Esophagus squamous epithelium (tissue), 5 donors: ENCODE results near the gene ACTR10. TPM values are rescaled to one million over a fixed set of nuclear protein-coding genes. Genes with fewer than 3 reads are reported as not detected.
A peak's percentile ranks its signal among the peaks of the same experiment; 100 is the strongest.

Experiments
- DNase-seq: peaks from one replicate; lab custom pipeline; 2025; lab: John Stamatoyannopoulos, UW
- H3K27ac ChIP-seq, 4 donors: fragments of 200-600 bp; sonication (generic); one replicate each; pipeline ENCODE4 v1.5.1; 2016 to 2019; ENCODE audit warnings: mild to moderate bottlenecking in 1 of 4
- H3K27me3 ChIP-seq, 4 donors: fragments of 200-600 bp; sonication (generic); 1 replicate in 3 of 4; 2 replicates in 1 of 4; pipeline versions ENCODE4 v1.5.1 to v1.6.0; 2017 to 2021; ENCODE audit warnings: antibody characterized with exemption in 1 of 4
- H3K36me3 ChIP-seq, 3 donors: fragments of 200-600 bp; sonication (generic); one replicate each; pipeline ENCODE4 v1.5.1; 2016 to 2019
- H3K4me1 ChIP-seq, 3 donors: fragments of 200-600 bp; sonication (generic); one replicate each; pipeline ENCODE4 v1.5.1; 2017 to 2019
- H3K4me3 ChIP-seq, 4 donors: fragments of 200-600 bp; sonication (generic); 1 replicate in 3 of 4; 2 replicates in 1 of 4; pipeline ENCODE4 v1.5.1; 2016 to 2019; ENCODE audit warnings: mild to moderate bottlenecking in 2 of 4, moderate library complexity in 1 of 4
- H3K9me3 ChIP-seq, 3 donors: fragments of 200-600 bp; sonication (generic); one replicate each; pipeline ENCODE4 v1.5.1; 2016 to 2019
- POLR2A ChIP-seq, 4 donors: fragments of 450-650 bp; IDR thresholded peaks; one replicate each; pipeline ENCODE4 v1.6.1; 2017; ENCODE audit warnings: antibody characterized with exemption in 4 of 4, mild to moderate bottlenecking in 4 of 4, moderate library complexity in 3 of 4
- WGBS, 2 donors: methylation state at CpG; one replicate each; pipeline ENCODE4 v1.1.5; 2018; 5-methylcytosine and 5-hydroxymethylcytosine counted together
- intact Hi-C: fragments of 100-400 bp; cut with DNase I; formaldehyde crosslinking; loops from one replicate; pipeline ENCODE4 v1.15.0; 2022
- total RNA-seq, 4 donors: library from RNA; depleted of rRNA; stranded (reverse); fragments of >200 nt; gene quantifications; one replicate each; pipeline ENCODE4 v1.1.0, GENCODE V29; 2016
- TF ChIP-seq, protein P1 (sequence below), 6 experiments: fragments of 450-650 bp in 4 of 6; fragments of 200-600 bp in 2 of 6; sonication (generic) in 2 of 6; IDR thresholded peaks; one replicate each; pipeline ENCODE4 v1.5.1; 2016 to 2019; ENCODE audit warnings: antibody characterized with exemption in 6 of 6, mild to moderate bottlenecking in 4 of 6, moderate library complexity in 4 of 6
- donor health status: DM: yes; HTN: yes; CAD: no.

Gene ACTR10
- total RNA-seq, 4 donors from 2014 or later: 19.2 to 62.6 (median 39.4) TPM

DNA sequence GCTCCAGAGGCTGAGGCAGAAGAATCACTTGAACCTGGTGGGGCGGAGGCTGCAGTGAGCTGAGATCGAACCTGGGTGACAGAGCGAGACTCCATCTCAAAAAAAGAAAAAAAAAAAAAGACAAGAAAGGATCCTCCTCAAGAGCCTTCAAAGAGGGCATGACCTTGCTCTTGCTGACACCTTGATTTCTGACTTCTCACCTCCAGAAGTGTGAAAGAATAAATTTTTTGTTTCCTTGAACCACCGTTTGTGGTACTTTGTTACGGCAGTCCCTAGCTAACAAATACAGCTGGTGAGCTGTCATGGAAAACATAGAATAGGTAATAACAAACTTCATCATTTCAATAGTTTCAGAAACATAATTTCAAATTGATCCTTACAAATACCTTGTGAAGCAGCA lies 1.9 kb upstream of the ACTR10 start:
- no peaks in the 10 kb centered on the region for H3K27me3 ChIP-seq
- H3K4me1 ChIP-seq: peaks cover 6 to 27% (median 10%) of the 10 kb centered on the region in 3 donors
- no peak for TF ChIP-seq POLR2A (IDR thresholded peaks at IDR 0.05)
- TF ChIP-seq, protein P1, sequence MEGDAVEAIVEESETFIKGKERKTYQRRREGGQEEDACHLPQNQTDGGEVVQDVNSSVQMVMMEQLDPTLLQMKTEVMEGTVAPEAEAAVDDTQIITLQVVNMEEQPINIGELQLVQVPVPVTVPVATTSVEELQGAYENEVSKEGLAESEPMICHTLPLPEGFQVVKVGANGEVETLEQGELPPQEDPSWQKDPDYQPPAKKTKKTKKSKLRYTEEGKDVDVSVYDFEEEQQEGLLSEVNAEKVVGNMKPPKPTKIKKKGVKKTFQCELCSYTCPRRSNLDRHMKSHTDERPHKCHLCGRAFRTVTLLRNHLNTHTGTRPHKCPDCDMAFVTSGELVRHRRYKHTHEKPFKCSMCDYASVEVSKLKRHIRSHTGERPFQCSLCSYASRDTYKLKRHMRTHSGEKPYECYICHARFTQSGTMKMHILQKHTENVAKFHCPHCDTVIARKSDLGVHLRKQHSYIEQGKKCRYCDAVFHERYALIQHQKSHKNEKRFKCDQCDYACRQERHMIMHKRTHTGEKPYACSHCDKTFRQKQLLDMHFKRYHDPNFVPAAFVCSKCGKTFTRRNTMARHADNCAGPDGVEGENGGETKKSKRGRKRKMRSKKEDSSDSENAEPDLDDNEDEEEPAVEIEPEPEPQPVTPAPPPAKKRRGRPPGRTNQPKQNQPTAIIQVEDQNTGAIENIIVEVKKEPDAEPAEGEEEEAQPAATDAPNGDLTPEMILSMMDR (IDR thresholded peaks at IDR 0.05): no peak
- WGBS, 2 donors: 83 to 90% methylated on average over 5 of the region's 5 CpGs
- peaks cover 0 to 2% (median 0%) of the 10 kb centered on the region in 3 donors for H3K36me3 ChIP-seq
- intact Hi-C loops: no loop called here
- no peaks in the 10 kb centered on the region for H3K9me3 ChIP-seq
- no peak overlapping the region for H3K4me3 ChIP-seq
- DNase-seq: no peak
- H3K27ac ChIP-seq: no peak overlapping the region

DNA sequence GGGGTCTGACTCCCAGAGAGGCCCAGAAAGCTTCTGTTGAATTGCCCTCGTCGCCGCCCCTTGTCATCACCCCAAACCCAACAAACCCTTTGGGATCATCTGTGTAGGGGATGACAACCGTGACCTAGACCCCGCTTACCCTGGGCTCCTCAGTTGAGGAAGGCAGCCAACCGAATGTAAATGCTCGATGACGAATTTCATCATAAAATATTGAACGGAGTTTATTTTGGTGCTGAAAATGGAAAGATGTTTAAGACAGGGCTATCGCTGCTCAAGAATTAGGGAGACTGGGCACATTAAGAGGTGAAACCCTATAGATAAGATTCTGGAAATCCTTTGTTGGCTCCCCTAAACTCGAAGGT lies 512 bp downstream of the ACTR10 start:
- Histone ChIP-seq H3K27me3 (no peaks in the 10 kb centered on the region), H3K9me3 (no peaks in the 10 kb centered on the region), H3K27ac (peak overlapping the region; percentile 95 to 99 (median 96)), H3K4me1 (peaks cover 6 to 27% (median 10%) of the 10 kb centered on the region in 3 donors), H3K4me3 (peak overlapping the region; percentile 65 to 98 (median 94)), H3K36me3 (peaks cover 0 to 26% (median 0%) of the 10 kb centered on the region in 3 donors)
- WGBS, 2 donors: 1% methylated on average over 8 to 11 of the region's 11 CpGs
- intact Hi-C loops: no loop called here
- TF ChIP-seq, protein P1 (IDR thresholded peaks at IDR 0.05): no peak
- no peak for TF ChIP-seq POLR2A (IDR thresholded peaks at IDR 0.05)
- DNase-seq: no peak

- DNase-seq: no peak
- TF ChIP-seq, protein P1 (IDR thresholded peaks at IDR 0.05): no peak
- TF ChIP-seq POLR2A (IDR thresholded peaks at IDR 0.05): no peak
- Histone ChIP-seq H3K4me3 (peak overlapping the region; percentile 65 to 98 (median 94)), H3K27ac (peak overlapping the region; percentile 95 to 99 (median 96)), H3K27me3 (no peaks in the 10 kb centered on the region), H3K4me1 (peaks cover 6 to 27% (median 10%) of the 10 kb centered on the region in 3 donors), H3K9me3 (no peaks in the 10 kb centered on the region), H3K36me3 (peaks cover 0 to 30% (median 0%) of the 10 kb centered on the region in 3 donors)
- 0 to 5% methylated on average over 2 of the region's 2 CpGs for WGBS, 2 donors
- intact Hi-C loops: no loop called here
Measured at GRCh38 chr14:58200846-58201245, 897 bp downstream of the ACTR10 start.

- intact Hi-C loops: no loop called here
- DNase-seq: no peak
- Histone ChIP-seq H3K36me3 (peaks cover 0 to 100% (median 14%) of the 10 kb centered on the region in 3 donors), H3K27ac (no peak overlapping the region), H3K4me1 (no peaks in the 10 kb centered on the region), H3K27me3 (no peaks in the 10 kb centered on the region), H3K9me3 (no peaks in the 10 kb centered on the region), H3K4me3 (no peak overlapping the region)
- TF ChIP-seq POLR2A (IDR thresholded peaks at IDR 0.05): no peak
- TF ChIP-seq, protein P1 (IDR thresholded peaks at IDR 0.05): no peak
Measured at GRCh38 chr14:58213176-58213575, 13.2 kb downstream of the ACTR10 start.

GRCh38 chr14:58215191-58215914 lies 15.4 kb downstream of the ACTR10 start:
- intact Hi-C loops: no loop called here
- no peak for DNase-seq
- Histone ChIP-seq H3K27ac (no peak overlapping the region), H3K4me3 (no peak overlapping the region), H3K36me3 (peaks cover 0 to 95% (median 5%) of the 10 kb centered on the region in 3 donors), H3K9me3 (no peaks in the 10 kb centered on the region), H3K4me1 (no peaks in the 10 kb centered on the region), H3K27me3 (no peaks in the 10 kb centered on the region)
- TF ChIP-seq POLR2A (IDR thresholded peaks at IDR 0.05): no peak
- TF ChIP-seq, protein P1 (IDR thresholded peaks at IDR 0.05): no peak
- WGBS, 2 donors: 77 to 91% methylated on average over 2 of the region's 2 CpGs
